ENCODE data around the gene KRT37.
"Not testable (repeated sequence)": the region's sequence is repeated elsewhere in the genome, so short reads cannot be mapped to it uniquely, and the experiment has no call there.

KRT37 gene

GRCh38 chr17:41404024-41404671, 20.2 kb downstream of the KRT37 start:
- no peak for TF ChIP-seq CTCF (IDR thresholded peaks at IDR 0.05; ENCODE audit: control extremely low read depth, extremely low read depth, low read depth, missing control alignments)
- POLR2A ChIA-PET = no interaction called here
- no peak for DNase-seq (ENCODE audit: extremely low spot score)
- CTCF ChIA-PET = interaction anchor here (1.0 to 1.7 kb wide), 7 partner anchors 13 to 245 kb away, joined by 3 to 6 read pairs (median 3); no protein-coding TSS in a partner anchor

- CTCF ChIA-PET = interaction anchor here (1.1 to 1.6 kb wide), 5 partner anchors 12 to 245 kb away, joined by 3 to 6 read pairs (median 3); no protein-coding TSS in a partner anchor
- no peak for TF ChIP-seq CTCF (IDR thresholded peaks at IDR 0.05; ENCODE audit: control extremely low read depth, extremely low read depth, low read depth, missing control alignments)
- POLR2A ChIA-PET = no interaction called here
- no peak for DNase-seq (ENCODE audit: extremely low spot score)
Measured at GRCh38 chr17:41403404-41404023, 20.9 kb downstream of the KRT37 start.

- CTCF ChIA-PET = no interaction called here
- no peak for TF ChIP-seq CTCF (IDR thresholded peaks at IDR 0.05; ENCODE audit: control extremely low read depth, extremely low read depth, low read depth, missing control alignments)
Measured at GRCh38 chr17:41402161-41402560, 22.2 kb downstream of the KRT37 start.

GRCh38 chr17:41396996-41397660, 27.3 kb downstream of the KRT37 start, which contains the start of gene KRT31:
Gene KRT31, minus strand, starts transcription at chr17:41397608. Its CDS starts 69 bp downstream, at chr17:41397539.
- no peak for TF ChIP-seq CTCF (IDR thresholded peaks at IDR 0.05; ENCODE audit: control extremely low read depth, extremely low read depth, low read depth, missing control alignments)
- ChIA-PET POLR2A (no interaction called here), CTCF (no interaction called here)
- DNase-seq (ENCODE audit: extremely low spot score) = no peak

More at GRCh38 chr17:41402161-41402560, 22.2 kb downstream of the KRT37 start:
- POLR2A ChIA-PET = no interaction called here
- DNase-seq (ENCODE audit: extremely low spot score) = no peak

- TF ChIP-seq CTCF (IDR thresholded peaks at IDR 0.05; ENCODE audit: control extremely low read depth, extremely low read depth, low read depth, missing control alignments) = no peak
- no peak for DNase-seq (ENCODE audit: extremely low spot score)
- ChIA-PET POLR2A (no interaction called here), CTCF (interaction anchor here (1.0 kb wide), 1 partner anchor 8 kb away, joined by 3 read pairs; no protein-coding TSS in a partner anchor)
Measured at GRCh38 chr17:41396340-41396739, 28.0 kb downstream of the KRT37 start.

GRCh38 chr17:41395611-41396010, 28.8 kb downstream of the KRT37 start:
- TF ChIP-seq CTCF (IDR thresholded peaks at IDR 0.05; ENCODE audit: control extremely low read depth, extremely low read depth, low read depth, missing control alignments) = no peak
- no peak for DNase-seq (ENCODE audit: extremely low spot score)
- POLR2A ChIA-PET = no interaction called here
- CTCF ChIA-PET = interaction anchor here (1.0 kb wide), 1 partner anchor 8 kb away, joined by 3 read pairs; no protein-coding TSS in a partner anchor

GRCh38 chr17:41395044-41395443, 29.3 kb downstream of the KRT37 start:
- POLR2A ChIA-PET; CTCF ChIA-PET; DNase-seq (ENCODE audit: extremely low spot score): not testable (repeated sequence)
